NCI-H345 (cell line): ENCODE data around the gene ZNF391.
"Not testable (repeated sequence)": the region's sequence is repeated elsewhere in the genome, so short reads cannot be mapped to it uniquely, and the experiment has no call there.

Experiments used
- DNase-seq: peaks from one replicate; lab custom pipeline; 2025; lab: John Stamatoyannopoulos, UW

The ZNF391 gene

GRCh38 chr6:27388293-27389197 is at the start of gene ZNF391:
Gene ZNF391 (plus strand): TSS chr6:27388759. CDS start chr6:27400371, 11,612 bp downstream.
- DNase-seq, result peak; percentile 92

- DNase-seq, result no peak
Observed at GRCh38 chr6:27352850-27353249, 35.7 kb upstream of the ZNF391 start.

GRCh38 chr6:27358786-27359185 is 29.8 kb upstream of the ZNF391 start:
- no peak for DNase-seq

- no peak for DNase-seq
Observed at GRCh38 chr6:27359231-27359630, 29.3 kb upstream of the ZNF391 start.

GRCh38 chr6:27368202-27368601 is 20.4 kb upstream of the ZNF391 start:
- DNase-seq, result no peak

- DNase-seq, result no peak
Observed at GRCh38 chr6:27370391-27370790, 18.2 kb upstream of the ZNF391 start.

- DNase-seq, result peak; percentile 92
Observed at GRCh38 chr6:27374824-27375612, 13.5 kb upstream of the ZNF391 start.

GRCh38 chr6:27375613-27376079 is 12.9 kb upstream of the ZNF391 start:
- DNase-seq, result peak; percentile 34

- DNase-seq, result not testable (repeated sequence)
Observed at GRCh38 chr6:27378406-27378805, 10.2 kb upstream of the ZNF391 start.

- not testable (repeated sequence) for DNase-seq
Observed at GRCh38 chr6:27381001-27381400, 7.6 kb upstream of the ZNF391 start.

- DNase-seq, result no peak
Observed at GRCh38 chr6:27383011-27383410, 5.5 kb upstream of the ZNF391 start.

GRCh38 chr6:27383481-27383880 is 5.1 kb upstream of the ZNF391 start:
- DNase-seq, result no peak

GRCh38 chr6:27392623-27393022 is 4.1 kb downstream of the ZNF391 start:
- DNase-seq, result no peak

- no peak for DNase-seq
Observed at GRCh38 chr6:27394073-27394472, 5.5 kb downstream of the ZNF391 start.

- no peak for DNase-seq
Observed at GRCh38 chr6:27400877-27401642, 12.5 kb downstream of the ZNF391 start.

- no peak for DNase-seq
Observed at GRCh38 chr6:27406085-27406484, 17.5 kb downstream of the ZNF391 start.

- DNase-seq, result no peak
Observed at GRCh38 chr6:27407153-27407814, 18.7 kb downstream of the ZNF391 start.

GRCh38 chr6:27414300-27414699 is 25.7 kb downstream of the ZNF391 start:
- no peak for DNase-seq

- DNase-seq, result no peak
Observed at GRCh38 chr6:27414996-27415395, 26.4 kb downstream of the ZNF391 start.

GRCh38 chr6:27415898-27416297 is 27.3 kb downstream of the ZNF391 start:
- DNase-seq, result no peak

GRCh38 chr6:27419363-27419762 is 30.8 kb downstream of the ZNF391 start:
- no peak for DNase-seq
